Smooth muscle cell (in vitro differentiated cells): ENCODE results near the gene IL31RA. TPM values are rescaled to one million over a fixed set of nuclear protein-coding genes. Genes with fewer than 3 reads are reported as not detected.

Experiments used
- DNase-seq: peaks from one replicate; lab custom pipeline; 2025; ENCODE audit not compliant: unreplicated experiment; lab: John Stamatoyannopoulos, UW
- H2AFZ ChIP-seq: fragments of 200-600 bp; sonication (generic); 2 replicates; pipeline ENCODE4 v1.6.0; 2016; ENCODE audit warnings: antibody characterized with exemption, low read depth, mild to moderate bottlenecking
- H3F3A ChIP-seq: fragments of 200-600 bp; sonication (generic); 2 replicates; pipeline ENCODE4 v1.6.0; 2017; ENCODE audit warnings: antibody characterized with exemption, low read depth
- H3K27ac ChIP-seq: fragments of 200-600 bp; sonication (generic); 2 replicates; pipeline ENCODE4 v1.5.1; 2016; ENCODE audit warnings: low read depth, mild to moderate bottlenecking
- H3K27me3 ChIP-seq: fragments of 200-600 bp; sonication (generic); 2 replicates; pipeline ENCODE4 v1.6.1; 2016; ENCODE audit warnings: low read depth, mild to moderate bottlenecking
- H3K36me3 ChIP-seq: fragments of 200-600 bp; sonication (generic); 2 replicates; pipeline ENCODE4 v1.5.1; 2016; ENCODE audit warnings: low read depth
- H3K4me1 ChIP-seq: fragments of 200-600 bp; sonication (generic); 2 replicates; pipeline ENCODE4 v1.5.1; 2016; ENCODE audit warnings: low read depth
- H3K4me2 ChIP-seq: fragments of 200-600 bp; sonication (generic); 2 replicates; pipeline ENCODE4 v1.6.0; 2016; ENCODE audit warnings: mild to moderate bottlenecking
- H3K4me3 ChIP-seq: fragments of 200-600 bp; sonication (generic); 2 replicates; pipeline ENCODE4 v1.5.1; 2016; ENCODE audit warnings: mild to moderate bottlenecking
- H3K79me2 ChIP-seq: fragments of 200-600 bp; sonication (generic); 2 replicates; pipeline ENCODE4 v1.6.0; 2016; ENCODE audit warnings: low read depth, mild to moderate bottlenecking
- H3K9ac ChIP-seq: fragments of 200-600 bp; sonication (generic); 2 replicates; pipeline ENCODE4 v1.6.0; 2016; ENCODE audit warnings: low read depth
- H3K9me3 ChIP-seq: fragments of 200-600 bp; sonication (generic); replicated peaks from 2 replicates; pipeline ENCODE4 v1.5.1; 2016; ENCODE audit warnings: low read depth
- H4K20me1 ChIP-seq: fragments of 200-600 bp; sonication (generic); 2 replicates; pipeline ENCODE4 v1.6.0; 2016; ENCODE audit warnings: low read depth
- WGBS: methylation state at CpG from one replicate; pipeline ENCODE4 v1.1.7; 2016; ENCODE audit warnings: low lambda C conversion rate; 5-methylcytosine and 5-hydroxymethylcytosine counted together
- polyA plus RNA-seq: library from polyadenylated mRNA; unstranded; fragments of >200 nt; fragmentation: Nextera tagmentation; extraction: Ambion mirVana; gene quantifications from 2 replicates; pipeline ENCODE4 v1.2.1, GENCODE V29; 2016
- total RNA-seq: library from RNA; depleted of rRNA; stranded (reverse); fragments of >200 nt; gene quantifications from 2 replicates; pipeline ENCODE4 v1.2.3, GENCODE V29; 2014
- TF ChIP-seq, protein P1 (sequence below): fragments of 200-600 bp; sonication (generic); IDR thresholded peaks from 2 replicates; pipeline ENCODE4 v1.5.1; 2017; ENCODE audit warnings: borderline replicate concordance, mild to moderate bottlenecking, antibody characterized with exemption; ENCODE audit not compliant: insufficient read depth, poor library complexity, severe bottlenecking

IL31RA gene
- total and polyA plus RNA-seq, 2 experiments from 2014 or later = 0.67 to 2.2 TPM

DNA sequence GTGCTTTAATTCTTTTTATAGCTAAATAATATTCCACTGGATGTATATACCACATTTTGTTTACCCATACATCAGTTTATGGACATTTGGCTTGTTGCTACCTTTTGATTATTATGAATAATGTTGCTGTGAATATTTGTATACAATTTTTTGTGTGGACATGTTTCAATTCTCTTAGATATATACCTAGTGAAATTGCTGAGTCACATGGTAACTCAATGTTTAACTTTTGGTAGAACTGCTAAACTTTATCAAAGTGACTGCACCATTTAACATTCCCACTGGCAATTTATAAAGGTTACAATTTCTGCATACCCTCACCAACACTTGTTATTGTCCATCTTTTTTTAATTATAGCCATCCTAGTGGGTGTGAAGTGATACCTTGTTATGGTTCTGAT lies 22.1 kb downstream of the IL31RA start:
- H3K4me3 ChIP-seq = no peak overlapping the region
- H3K4me2 ChIP-seq = no peak overlapping the region
- H3K9me3 ChIP-seq = no peaks in the 10 kb centered on the region
- no peaks in the 10 kb centered on the region for H3K36me3 ChIP-seq
- peaks cover 9% of the 10 kb centered on the region for H3K4me1 ChIP-seq
- DNase-seq = no peak
- H2AFZ ChIP-seq = no peak overlapping the region
- no peak overlapping the region for H3K27ac ChIP-seq
- H4K20me1 ChIP-seq = no peaks in the 10 kb centered on the region
- H3K27me3 ChIP-seq = no peaks in the 10 kb centered on the region
- H3K9ac ChIP-seq = no peak overlapping the region
- H3K79me2 ChIP-seq = no peaks in the 10 kb centered on the region
- TF ChIP-seq, protein P1, sequence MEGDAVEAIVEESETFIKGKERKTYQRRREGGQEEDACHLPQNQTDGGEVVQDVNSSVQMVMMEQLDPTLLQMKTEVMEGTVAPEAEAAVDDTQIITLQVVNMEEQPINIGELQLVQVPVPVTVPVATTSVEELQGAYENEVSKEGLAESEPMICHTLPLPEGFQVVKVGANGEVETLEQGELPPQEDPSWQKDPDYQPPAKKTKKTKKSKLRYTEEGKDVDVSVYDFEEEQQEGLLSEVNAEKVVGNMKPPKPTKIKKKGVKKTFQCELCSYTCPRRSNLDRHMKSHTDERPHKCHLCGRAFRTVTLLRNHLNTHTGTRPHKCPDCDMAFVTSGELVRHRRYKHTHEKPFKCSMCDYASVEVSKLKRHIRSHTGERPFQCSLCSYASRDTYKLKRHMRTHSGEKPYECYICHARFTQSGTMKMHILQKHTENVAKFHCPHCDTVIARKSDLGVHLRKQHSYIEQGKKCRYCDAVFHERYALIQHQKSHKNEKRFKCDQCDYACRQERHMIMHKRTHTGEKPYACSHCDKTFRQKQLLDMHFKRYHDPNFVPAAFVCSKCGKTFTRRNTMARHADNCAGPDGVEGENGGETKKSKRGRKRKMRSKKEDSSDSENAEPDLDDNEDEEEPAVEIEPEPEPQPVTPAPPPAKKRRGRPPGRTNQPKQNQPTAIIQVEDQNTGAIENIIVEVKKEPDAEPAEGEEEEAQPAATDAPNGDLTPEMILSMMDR = no peak
- H3F3A ChIP-seq = peaks cover 2% of the 10 kb centered on the region

DNA sequence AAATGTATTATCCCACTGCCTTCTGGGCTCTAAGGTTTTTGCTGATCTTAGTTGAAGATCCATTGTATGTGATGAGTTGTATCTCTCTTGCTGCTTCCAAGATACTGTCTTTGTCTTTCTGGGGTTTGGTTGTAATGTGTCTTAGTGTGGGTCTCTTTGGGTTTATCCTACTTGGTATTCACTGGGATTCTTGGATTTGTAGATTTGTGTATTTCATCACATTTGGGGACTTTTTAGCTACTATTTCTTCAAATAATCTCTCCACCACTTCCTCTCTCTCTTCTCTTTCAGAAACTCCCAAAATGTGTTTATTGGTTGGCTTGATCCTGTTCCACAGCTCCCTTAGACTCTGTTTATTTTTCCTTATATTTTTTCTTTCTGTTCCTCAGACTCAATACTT lies 26.5 kb downstream of the IL31RA start:
- TF ChIP-seq, protein P1 = no peak

DNA sequence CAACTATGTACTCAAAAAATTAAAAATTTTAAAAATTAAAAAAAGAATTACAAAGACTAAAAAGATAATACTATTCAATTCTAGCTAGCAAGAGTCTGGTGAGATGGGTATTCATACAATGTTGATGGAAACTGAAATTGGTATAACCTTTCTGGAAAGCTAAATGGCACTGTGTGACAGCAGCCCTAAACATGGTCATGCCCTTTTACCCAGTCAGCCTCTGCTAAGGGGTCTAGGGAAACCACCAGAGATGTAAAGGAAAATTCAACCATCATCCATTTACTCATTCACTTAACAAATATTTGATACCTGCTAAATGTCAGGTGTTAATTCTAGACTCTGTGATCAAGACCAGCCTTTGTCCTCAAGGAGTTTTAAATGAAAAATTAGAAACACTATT lies 29.3 kb downstream of the IL31RA start:
- DNase-seq = no peak
- no peak overlapping the region for H3K4me3 ChIP-seq
- no peaks in the 10 kb centered on the region for H4K20me1 ChIP-seq
- no peak overlapping the region for H3K9ac ChIP-seq
- no peaks in the 10 kb centered on the region for H3K36me3 ChIP-seq
- H3K9me3 ChIP-seq = no peaks in the 10 kb centered on the region
- H3K27ac ChIP-seq = no peak overlapping the region
- no peak overlapping the region for H3K4me2 ChIP-seq
- H2AFZ ChIP-seq = no peak overlapping the region
- TF ChIP-seq, protein P1 = no peak
- no peaks in the 10 kb centered on the region for H3F3A ChIP-seq
- no peaks in the 10 kb centered on the region for H3K4me1 ChIP-seq
- H3K27me3 ChIP-seq = no peaks in the 10 kb centered on the region
- H3K79me2 ChIP-seq = no peaks in the 10 kb centered on the region

More for the DNA sequence above, 26.5 kb downstream of the IL31RA start:
- Histone ChIP-seq H3K36me3 (no peaks in the 10 kb centered on the region), H3K4me1 (no peaks in the 10 kb centered on the region), H3K79me2 (no peaks in the 10 kb centered on the region), H3K9me3 (no peaks in the 10 kb centered on the region), H2AFZ (no peak overlapping the region), H3K9ac (no peak overlapping the region), H3K4me3 (no peak overlapping the region), H3F3A (no peaks in the 10 kb centered on the region), H3K27ac (no peak overlapping the region), H4K20me1 (no peaks in the 10 kb centered on the region), H3K4me2 (no peak overlapping the region), H3K27me3 (no peaks in the 10 kb centered on the region)
- DNase-seq = no peak

DNA sequence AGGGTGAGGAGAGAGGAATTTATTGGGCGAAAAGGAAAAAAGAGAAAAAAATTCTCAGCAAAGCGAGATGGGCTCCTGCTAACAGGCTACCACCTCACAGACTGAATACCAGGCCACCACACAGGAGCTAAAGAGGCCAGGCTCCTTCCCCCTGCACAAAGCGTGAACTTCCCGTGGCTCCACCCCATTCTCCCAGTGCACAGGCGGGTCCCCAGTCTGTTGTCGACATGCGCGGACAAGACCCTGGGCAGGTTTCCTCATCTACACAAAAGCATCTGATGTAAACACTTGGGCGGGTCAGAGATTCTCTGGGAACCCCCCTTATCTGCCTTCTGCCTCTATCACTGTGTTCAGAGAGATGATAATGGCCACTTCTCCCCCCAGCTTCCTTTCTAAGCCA lies 34.2 kb downstream of the IL31RA start:
- Histone ChIP-seq H3K4me2 (no peak overlapping the region), H2AFZ (no peak overlapping the region), H3K9ac (no peak overlapping the region), H3F3A (no peaks in the 10 kb centered on the region), H3K4me1 (no peaks in the 10 kb centered on the region), H3K36me3 (no peaks in the 10 kb centered on the region), H4K20me1 (no peaks in the 10 kb centered on the region), H3K27me3 (no peaks in the 10 kb centered on the region), H3K4me3 (no peak overlapping the region), H3K27ac (no peak overlapping the region), H3K9me3 (no peaks in the 10 kb centered on the region), H3K79me2 (no peaks in the 10 kb centered on the region)
- 90% methylated on average over 9 of the region's 9 CpGs for WGBS
- TF ChIP-seq, protein P1 = no peak
- DNase-seq = no peak
